NK-92 treated with Interleukin-12 subunit alpha and Interleukin-12 subunit beta, amount 100 ng/mL, for 24 hours (cell line): ENCODE results near the gene SPRN.
A peak's percentile ranks its signal among the peaks of the same experiment; 100 is the strongest.
"Not testable (repeated sequence)": the region's sequence is repeated elsewhere in the genome, so short reads cannot be mapped to it uniquely, and the experiment has no call there.

Source experiments
- DNase-seq: peaks from one replicate; lab custom pipeline; 2025; lab: John Stamatoyannopoulos, UW

Gene SPRN

GRCh38 chr10:133424601-133425000, at the start of gene SPRN:
SPRN (minus strand) TSS chr10:133424625; CDS start chr10:133423681, 944 bp downstream.
- not testable (repeated sequence) for DNase-seq

GRCh38 chr10:133474027-133474426, 49.6 kb upstream of the SPRN start:
- peak; percentile 11 for DNase-seq

- DNase-seq, result no peak
Observed at GRCh38 chr10:133473270-133473669, 48.8 kb upstream of the SPRN start.

GRCh38 chr10:133471300-133472109, 47.1 kb upstream of the SPRN start:
- no peak for DNase-seq

- DNase-seq, result not testable (repeated sequence)
Observed at GRCh38 chr10:133469205-133469604, 44.8 kb upstream of the SPRN start.

GRCh38 chr10:133467286-133467911, 43.0 kb upstream of the SPRN start:
- DNase-seq, result no peak

- no peak for DNase-seq
Observed at GRCh38 chr10:133466683-133467275, 42.4 kb upstream of the SPRN start.

- no peak for DNase-seq
Observed at GRCh38 chr10:133465950-133466474, 41.6 kb upstream of the SPRN start.

- no peak for DNase-seq
Observed at GRCh38 chr10:133465191-133465949, 40.9 kb upstream of the SPRN start.

GRCh38 chr10:133464582-133465031, 40.2 kb upstream of the SPRN start:
- DNase-seq, result no peak

GRCh38 chr10:133462512-133463305, 38.3 kb upstream of the SPRN start:
- no peak for DNase-seq

- DNase-seq, result no peak
Observed at GRCh38 chr10:133461841-133462240, 37.4 kb upstream of the SPRN start.

GRCh38 chr10:133461027-133461426, 36.6 kb upstream of the SPRN start:
- no peak for DNase-seq

- DNase-seq, result no peak
Observed at GRCh38 chr10:133460208-133460769, 35.9 kb upstream of the SPRN start.

GRCh38 chr10:133459454-133460207, 35.2 kb upstream of the SPRN start:
- no peak for DNase-seq

GRCh38 chr10:133458710-133459453, 34.5 kb upstream of the SPRN start:
- no peak for DNase-seq

GRCh38 chr10:133458021-133458709, 33.7 kb upstream of the SPRN start:
- no peak for DNase-seq

GRCh38 chr10:133457100-133457841, 32.8 kb upstream of the SPRN start:
- no peak for DNase-seq
